ENCODE data around the gene SP110.
A peak's percentile ranks its signal among the peaks of the same experiment; 100 is the strongest.
"Not testable (repeated sequence)": the region's sequence is repeated elsewhere in the genome, so short reads cannot be mapped to it uniquely, and the experiment has no call there.

Gene SP110

GRCh38 chr2:230219419-230220331, at the start of gene SP110:
TSS of gene SP110 (minus strand) at chr2:230219984. CDS start at chr2:230216927, 3,057 bp downstream.
- Histone ChIP-seq H3K4me3 (peak within 1 kb of the TSS; percentile 74), H3K27ac (peak within 1 kb of the TSS; percentile 62 to 81)
- no peak for TF ChIP-seq CTCF (IDR thresholded peaks at IDR 0.05)
- DNase-seq (ENCODE audit: low spot score), result peak; percentile 85

- no peak for DNase-seq (ENCODE audit: low spot score)
- no peak for TF ChIP-seq CTCF (IDR thresholded peaks at IDR 0.05)
- H3K27ac ChIP-seq, result no peak overlapping the region
- H3K4me3 ChIP-seq, result no peak overlapping the region
Measured at GRCh38 chr2:230268606-230269243, 48.9 kb upstream of the SP110 start.

- Histone ChIP-seq H3K27ac (no peak overlapping the region), H3K4me3 (no peak overlapping the region)
- no peak for TF ChIP-seq CTCF (IDR thresholded peaks at IDR 0.05)
- DNase-seq (ENCODE audit: low spot score), result no peak
Measured at GRCh38 chr2:230267556-230267955, 47.8 kb upstream of the SP110 start.

- Histone ChIP-seq H3K4me3 (no peak overlapping the region), H3K27ac (no peak overlapping the region)
- DNase-seq (ENCODE audit: low spot score), result no peak
- TF ChIP-seq CTCF (IDR thresholded peaks at IDR 0.05), result no peak
Measured at GRCh38 chr2:230267059-230267458, 47.3 kb upstream of the SP110 start.

- Histone ChIP-seq H3K27ac (no peak overlapping the region), H3K4me3 (no peak overlapping the region)
- DNase-seq (ENCODE audit: low spot score), result no peak
- no peak for TF ChIP-seq CTCF (IDR thresholded peaks at IDR 0.05)
Measured at GRCh38 chr2:230266638-230267037, 46.9 kb upstream of the SP110 start.

- DNase-seq (ENCODE audit: low spot score), result not testable (repeated sequence)
Measured at GRCh38 chr2:230264945-230265344, 45.2 kb upstream of the SP110 start.

DNA sequence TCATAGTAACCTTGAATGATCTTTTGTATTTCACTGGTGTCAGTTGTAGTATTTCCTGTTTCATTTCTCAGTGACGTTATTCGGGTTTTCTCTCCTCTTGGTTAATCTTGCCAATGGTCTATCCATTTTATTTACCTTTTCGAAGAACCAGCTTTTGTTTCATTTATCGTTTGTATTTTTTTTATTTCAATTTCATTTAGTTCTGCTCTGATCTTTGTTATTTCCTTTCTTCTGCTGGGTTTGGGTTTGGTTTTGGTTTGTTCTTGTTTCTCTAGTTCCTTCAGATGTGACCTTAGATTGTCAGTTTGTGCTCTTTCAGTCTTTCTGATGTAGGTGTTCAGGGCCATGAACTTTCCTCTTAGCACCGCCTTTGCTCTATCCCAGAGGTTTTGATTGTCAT, 42.5 kb upstream of the SP110 start:
- no peak for DNase-seq (ENCODE audit: low spot score)
- Histone ChIP-seq H3K4me3 (no peak overlapping the region), H3K27ac (no peak overlapping the region)
- no peak for TF ChIP-seq CTCF (IDR thresholded peaks at IDR 0.05)

More at GRCh38 chr2:230264945-230265344, 45.2 kb upstream of the SP110 start:
- not testable (repeated sequence) for H3K4me3 ChIP-seq, H3K27ac ChIP-seq
